HepG2 (cell line): Measurements from ENCODE around the gene CCDC142. TPM values are rescaled to one million over a fixed set of nuclear protein-coding genes. Genes with fewer than 3 reads are reported as not detected.
A peak's percentile ranks its signal among the peaks of the same experiment; 100 is the strongest.

Experiments used
- CTCF ChIP-seq: sonication (generic); formaldehyde crosslinking; IDR thresholded peaks from 2 replicates; pipeline ENCODE4 v1.5.0; 2020; ENCODE audit warnings: mild to moderate bottlenecking, missing genetic modification reagents, moderate library complexity
- GZF1 ChIP-seq: sonication (generic); formaldehyde crosslinking; IDR thresholded peaks from 2 replicates; pipeline ENCODE4 v1.5.1; 2020; ENCODE audit warnings: mild to moderate bottlenecking, missing genetic modification reagents
- HOMEZ ChIP-seq: IDR thresholded peaks from 2 replicates; pipeline ENCODE4 v1.6.1; 2016; ENCODE audit warnings: low read depth
- MAF1 ChIP-seq: sonication (generic); formaldehyde crosslinking; IDR thresholded peaks from 2 replicates; pipeline ENCODE4 v1.5.0; 2020; ENCODE audit warnings: missing genetic modification reagents, borderline replicate concordance
- NCOR1 ChIP-seq: fragments of 200-600 bp; sonication (generic); IDR thresholded peaks from 2 replicates; pipeline ENCODE4 v1.7.0; 2017; ENCODE audit warnings: antibody characterized with exemption, low read length, borderline replicate concordance
- NFYB ChIP-seq: sonication (generic); formaldehyde crosslinking; IDR thresholded peaks from 2 replicates; pipeline ENCODE4 v1.4.0; 2020; ENCODE audit warnings: missing genetic modification reagents
- NR2C2 ChIP-seq: sonication (generic); formaldehyde crosslinking; IDR thresholded peaks from 2 replicates; pipeline ENCODE4 v1.4.0; 2020; ENCODE audit warnings: missing genetic modification reagents, mild to moderate bottlenecking, moderate library complexity, borderline replicate concordance
- PPARG ChIP-seq: conservative IDR thresholded peaks from 2 replicates; pipeline ENCODE4 v1.6.1; 2016; ENCODE audit warnings: missing biosample characterization, missing genetic modification reagents
- SRSF1 ChIP-seq: fragments of 200-400 bp; formaldehyde crosslinking; optimal IDR thresholded peaks from 2 replicates; pipeline ENCODE3; 2017; ENCODE audit warnings: mild to moderate bottlenecking, low read depth, low read length, moderate library complexity
- SRSF9 ChIP-seq: fragments of 200-400 bp; formaldehyde crosslinking; IDR thresholded peaks from 2 replicates; pipeline ENCODE4 v1.6.1; 2018; ENCODE audit warnings: borderline replicate concordance, mild to moderate bottlenecking, low read depth, low read length; ENCODE audit not compliant: insufficient read depth, poor library complexity, severe bottlenecking
- ZFY ChIP-seq: sonication (generic); formaldehyde crosslinking; IDR thresholded peaks from 2 replicates; pipeline ENCODE4 v1.4.0; 2020; ENCODE audit warnings: missing genetic modification reagents
- ZNF205 ChIP-seq: IDR thresholded peaks from 2 replicates; pipeline ENCODE4 v1.6.1; 2018; ENCODE audit warnings: missing biosample characterization, missing genetic modification reagents
- ZNF256 ChIP-seq: sonication (generic); formaldehyde crosslinking; conservative IDR thresholded peaks from 2 replicates; pipeline ENCODE4 v1.4.0; 2020; ENCODE audit warnings: missing genetic modification reagents
- ZNF510 ChIP-seq: sonication (generic); formaldehyde crosslinking; IDR thresholded peaks from 2 replicates; pipeline ENCODE4 v1.4.0; 2020; ENCODE audit warnings: low read depth, mild to moderate bottlenecking, missing genetic modification reagents
- ZNF619 ChIP-seq: sonication (generic); formaldehyde crosslinking; IDR thresholded peaks from 2 replicates; pipeline ENCODE4 v1.4.0; 2020; ENCODE audit warnings: mild to moderate bottlenecking, missing genetic modification reagents
- ZNF674 ChIP-seq: sonication (generic); formaldehyde crosslinking; IDR thresholded peaks from 2 replicates; pipeline ENCODE4 v1.5.0; 2020; ENCODE audit warnings: low read depth, mild to moderate bottlenecking, missing genetic modification reagents
- ZNF737 ChIP-seq: sonication (generic); formaldehyde crosslinking; IDR thresholded peaks from 2 replicates; pipeline ENCODE4 v1.5.0; 2020; ENCODE audit warnings: missing genetic modification reagents, mild to moderate bottlenecking, borderline replicate concordance
- ZNF766 ChIP-seq: sonication (generic); formaldehyde crosslinking; IDR thresholded peaks from 2 replicates; pipeline ENCODE4 v1.5.0; 2020; ENCODE audit warnings: missing genetic modification reagents, borderline replicate concordance
- polyA plus RNA-seq, 8 experiments: library from polyadenylated mRNA; depleted of rRNA in 3 of 8; stranded (reverse) in 7 of 8; unstranded in 1 of 8; fragments of >200 nt; fragmentation: Illumina TruSeq in 4 of 8; extraction: Trizol in 4 of 8; gene quantifications; 2 replicates each; pipeline versions ENCODE4 v1.2.1 to v1.2.3, GENCODE V29; 2011 to 2016; ENCODE audit warnings: low read depth in 4 of 8, missing spikeins in 1 of 8, mixed read lengths in 1 of 8; ENCODE audit not compliant: insufficient read depth in 1 of 8
- total RNA-seq, 5 experiments: library from RNA; depleted of rRNA; stranded (reverse); fragments of >200 nt; fragmentation: Illumina TruSeq; extraction: Trizol; gene quantifications; 2 replicates each; pipeline ENCODE4 v1.2.3, GENCODE V29; 2016; ENCODE audit warnings: low read depth in 1 of 5
- TF ChIP-seq, protein P1 (sequence below): IDR thresholded peaks from 2 replicates; pipeline ENCODE4 v1.6.1; 2016; ENCODE audit warnings: low read depth, borderline replicate concordance
- TF ChIP-seq, protein P2 (sequence below): sonication (generic); formaldehyde crosslinking; IDR thresholded peaks from 2 replicates; pipeline ENCODE4 v1.5.0; 2020; ENCODE audit warnings: mild to moderate bottlenecking, missing genetic modification reagents
- TF ChIP-seq, protein P3 (sequence below): sonication (generic); formaldehyde crosslinking; IDR thresholded peaks from 2 replicates; pipeline ENCODE4 v1.4.0; 2020; ENCODE audit warnings: mild to moderate bottlenecking, missing genetic modification reagents

The CCDC142 gene
- total and polyA plus RNA-seq, 2 of the 13 experiments (the other 11 are each of a cell fraction or from before 2014, with no cell fraction given) = 14.7 to 30.4 TPM

DNA sequence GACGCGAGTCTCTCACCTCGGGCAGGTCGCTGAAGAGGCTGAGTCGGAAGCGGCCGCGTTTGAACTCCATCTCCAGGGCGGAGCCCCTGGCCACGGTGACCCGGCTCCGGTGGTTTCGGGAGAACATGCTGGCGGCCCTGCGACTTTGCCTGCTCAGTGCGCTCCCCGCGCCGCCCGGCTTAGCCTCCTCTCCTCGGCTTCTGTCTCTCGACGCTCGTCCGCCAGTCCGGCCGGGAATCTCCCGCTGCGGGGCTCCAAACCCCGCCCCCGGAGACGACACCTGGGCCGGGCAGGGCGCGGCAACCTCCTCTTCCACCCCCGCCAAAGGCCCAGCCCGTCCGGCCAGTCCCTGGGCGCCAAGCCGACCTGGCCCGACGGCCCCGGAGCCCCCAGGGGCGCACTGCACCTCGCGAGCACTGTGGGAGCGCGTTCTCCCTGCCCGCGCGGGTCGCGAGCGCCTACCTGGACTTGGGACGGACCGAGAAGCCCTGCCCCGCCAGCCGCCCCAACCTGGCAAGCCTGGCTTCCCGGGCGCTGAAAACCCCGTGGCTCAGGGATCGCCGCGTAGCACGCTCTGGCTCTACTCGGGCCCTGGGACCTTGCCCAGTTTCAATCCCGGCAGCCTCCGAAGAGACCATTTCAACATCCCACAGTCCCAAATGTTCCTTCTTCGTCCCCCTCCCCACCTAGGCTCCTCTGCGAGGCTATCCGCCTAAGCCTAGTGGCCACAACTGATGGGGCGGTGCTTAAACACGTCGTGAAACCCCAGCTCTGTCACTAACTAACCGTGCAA, 40.9 kb downstream of the CCDC142 start, which contains the start of gene RTKN (continued):
- TF ChIP-seq, protein P1, sequence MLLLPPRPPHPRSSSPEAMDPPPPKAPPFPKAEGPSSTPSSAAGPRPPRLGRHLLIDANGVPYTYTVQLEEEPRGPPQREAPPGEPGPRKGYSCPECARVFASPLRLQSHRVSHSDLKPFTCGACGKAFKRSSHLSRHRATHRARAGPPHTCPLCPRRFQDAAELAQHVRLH (CRISPR knock-in tag) = no peak; the same call in 1 of the 2 replicates
- TF ChIP-seq NCOR1 (no peak; the same call in 1 of the 2 replicates), CTCF (CRISPR knock-in tag) (peak; percentile 38), ZFY (peak; percentile 84), SRSF1 (no peak), MAF1 (peak; percentile 47; the same call in 1 of the 2 replicates), ZNF674 (peak; percentile 70; the same call in 1 of the 2 replicates), GZF1 (CRISPR knock-in tag) (peak; percentile 74), PPARG (CRISPR knock-in tag) (peak; percentile 14; the same call in 1 of the 2 replicates), HOMEZ (no peak), SRSF9 (no peak), NFYB (CRISPR knock-in tag) (peak; percentile 56; the same call in 1 of the 2 replicates), ZNF619 (CRISPR knock-in tag) (no peak; the same call in none of the 2 replicates), ZNF510 (CRISPR knock-in tag) (no peak; the same call in 1 of the 2 replicates), ZNF205 (CRISPR knock-in tag) (peak; percentile 47; the same call in 1 of the 2 replicates), ZNF766 (CRISPR knock-in tag) (peak; percentile 26), ZNF256 (CRISPR knock-in tag) (no peak; the same call in 1 of the 2 replicates), ZNF737 (peak; percentile 92; the same call in 1 of the 2 replicates), NR2C2 (CRISPR knock-in tag) (no peak; the same call in none of the 2 replicates)
- TF ChIP-seq, protein P2, sequence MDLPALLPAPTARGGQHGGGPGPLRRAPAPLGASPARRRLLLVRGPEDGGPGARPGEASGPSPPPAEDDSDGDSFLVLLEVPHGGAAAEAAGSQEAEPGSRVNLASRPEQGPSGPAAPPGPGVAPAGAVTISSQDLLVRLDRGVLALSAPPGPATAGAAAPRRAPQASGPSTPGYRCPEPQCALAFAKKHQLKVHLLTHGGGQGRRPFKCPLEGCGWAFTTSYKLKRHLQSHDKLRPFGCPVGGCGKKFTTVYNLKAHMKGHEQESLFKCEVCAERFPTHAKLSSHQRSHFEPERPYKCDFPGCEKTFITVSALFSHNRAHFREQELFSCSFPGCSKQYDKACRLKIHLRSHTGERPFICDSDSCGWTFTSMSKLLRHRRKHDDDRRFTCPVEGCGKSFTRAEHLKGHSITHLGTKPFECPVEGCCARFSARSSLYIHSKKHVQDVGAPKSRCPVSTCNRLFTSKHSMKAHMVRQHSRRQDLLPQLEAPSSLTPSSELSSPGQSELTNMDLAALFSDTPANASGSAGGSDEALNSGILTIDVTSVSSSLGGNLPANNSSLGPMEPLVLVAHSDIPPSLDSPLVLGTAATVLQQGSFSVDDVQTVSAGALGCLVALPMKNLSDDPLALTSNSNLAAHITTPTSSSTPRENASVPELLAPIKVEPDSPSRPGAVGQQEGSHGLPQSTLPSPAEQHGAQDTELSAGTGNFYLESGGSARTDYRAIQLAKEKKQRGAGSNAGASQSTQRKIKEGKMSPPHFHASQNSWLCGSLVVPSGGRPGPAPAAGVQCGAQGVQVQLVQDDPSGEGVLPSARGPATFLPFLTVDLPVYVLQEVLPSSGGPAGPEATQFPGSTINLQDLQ = peak; percentile 96
- TF ChIP-seq, protein P3, sequence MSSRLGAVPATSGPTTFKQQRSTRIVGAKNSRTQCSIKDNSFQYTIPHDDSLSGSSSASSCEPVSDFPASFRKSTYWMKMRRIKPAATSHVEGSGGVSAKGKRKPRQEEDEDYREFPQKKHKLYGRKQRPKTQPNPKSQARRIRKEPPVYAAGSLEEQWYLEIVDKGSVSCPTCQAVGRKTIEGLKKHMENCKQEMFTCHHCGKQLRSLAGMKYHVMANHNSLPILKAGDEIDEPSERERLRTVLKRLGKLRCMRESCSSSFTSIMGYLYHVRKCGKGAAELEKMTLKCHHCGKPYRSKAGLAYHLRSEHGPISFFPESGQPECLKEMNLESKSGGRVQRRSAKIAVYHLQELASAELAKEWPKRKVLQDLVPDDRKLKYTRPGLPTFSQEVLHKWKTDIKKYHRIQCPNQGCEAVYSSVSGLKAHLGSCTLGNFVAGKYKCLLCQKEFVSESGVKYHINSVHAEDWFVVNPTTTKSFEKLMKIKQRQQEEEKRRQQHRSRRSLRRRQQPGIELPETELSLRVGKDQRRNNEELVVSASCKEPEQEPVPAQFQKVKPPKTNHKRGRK = no peak
